Mononuclear cell (primary cell): ENCODE results near the gene TBC1D8. TPM values are rescaled to one million over a fixed set of nuclear protein-coding genes. Genes with fewer than 3 reads are reported as not detected.

Experiments used
- H3K27me3 ChIP-seq: 2 replicates; pipeline ENCODE4 v1.6.0; 2011; ENCODE audit warnings: low read length, control low read depth; ENCODE audit not compliant: insufficient read depth
- H3K4me1 ChIP-seq: 2 replicates; pipeline ENCODE4 v1.5.1; 2011; ENCODE audit warnings: mild to moderate bottlenecking, low read length, control low read depth; ENCODE audit not compliant: insufficient read depth
- H3K4me3 ChIP-seq: 2 replicates; pipeline ENCODE4 v1.5.1; 2011; ENCODE audit warnings: mild to moderate bottlenecking, low read length, moderate library complexity
- H3K9me3 ChIP-seq: 2 replicates; pipeline ENCODE4 v1.5.1; 2011; ENCODE audit warnings: low read depth, mild to moderate bottlenecking, control low read depth, low read length
- total RNA-seq: library from RNA; depleted of rRNA; stranded (reverse); fragments of >200 nt; gene quantifications from one replicate; pipeline ENCODE4 v1.2.3, GENCODE V29; 2012

TBC1D8 gene
- total RNA-seq, 1 donor, result 11.3 TPM

GRCh38 chr2:101150306-101151145 lies 656 bp downstream of the TBC1D8 start:
- Histone ChIP-seq H3K9me3 (no peaks in the 10 kb centered on the region), H3K4me3 (peak overlapping the region; percentile 50), H3K4me1 (peaks cover 31% of the 10 kb centered on the region), H3K27me3 (peaks cover under 1% of the 10 kb centered on the region)

- H3K9me3 ChIP-seq, result no peaks in the 10 kb centered on the region
- peaks cover 31% of the 10 kb centered on the region for H3K4me1 ChIP-seq
- peaks cover 4% of the 10 kb centered on the region for H3K27me3 ChIP-seq
- H3K4me3 ChIP-seq, result peak overlapping the region; percentile 50
These were observed 1.7 kb downstream of the TBC1D8 start for GRCh38 chr2:101149241-101150192.

- no peaks in the 10 kb centered on the region for H3K9me3 ChIP-seq
- H3K27me3 ChIP-seq, result peaks cover 4% of the 10 kb centered on the region
- no peak overlapping the region for H3K4me3 ChIP-seq
- H3K4me1 ChIP-seq, result peaks cover 31% of the 10 kb centered on the region
These were observed 2.4 kb downstream of the TBC1D8 start for GRCh38 chr2:101148777-101149176.

- Histone ChIP-seq H3K4me1 (peaks cover 31% of the 10 kb centered on the region), H3K9me3 (no peaks in the 10 kb centered on the region), H3K27me3 (peaks cover 6% of the 10 kb centered on the region), H3K4me3 (no peak overlapping the region)
These were observed 3.2 kb downstream of the TBC1D8 start for GRCh38 chr2:101147971-101148370.

- Histone ChIP-seq H3K9me3 (no peaks in the 10 kb centered on the region), H3K4me1 (peaks cover 22% of the 10 kb centered on the region), H3K4me3 (no peak overlapping the region)
These were observed 4.1 kb downstream of the TBC1D8 start for GRCh38 chr2:101147062-101147461.

GRCh38 chr2:101146535-101146934 lies 4.6 kb downstream of the TBC1D8 start:
- no peak overlapping the region for H3K4me3 ChIP-seq
- no peaks in the 10 kb centered on the region for H3K9me3 ChIP-seq
- H3K27me3 ChIP-seq, result peaks cover 6% of the 10 kb centered on the region
- H3K4me1 ChIP-seq, result peaks cover 17% of the 10 kb centered on the region

More at GRCh38 chr2:101147062-101147461, 4.1 kb downstream of the TBC1D8 start:
- peaks cover 6% of the 10 kb centered on the region for H3K27me3 ChIP-seq

GRCh38 chr2:101145406-101145805 lies 5.8 kb downstream of the TBC1D8 start:
- Histone ChIP-seq H3K9me3 (no peaks in the 10 kb centered on the region), H3K4me3 (no peak overlapping the region), H3K27me3 (peaks cover 6% of the 10 kb centered on the region), H3K4me1 (peaks cover 13% of the 10 kb centered on the region)

GRCh38 chr2:101142163-101142562 lies 9.0 kb downstream of the TBC1D8 start:
- peaks cover 6% of the 10 kb centered on the region for H3K27me3 ChIP-seq
- no peak overlapping the region for H3K4me3 ChIP-seq
- H3K4me1 ChIP-seq, result no peaks in the 10 kb centered on the region
- H3K9me3 ChIP-seq, result no peaks in the 10 kb centered on the region

- no peaks in the 10 kb centered on the region for H3K9me3 ChIP-seq
- H3K4me3 ChIP-seq, result no peak overlapping the region
- H3K27me3 ChIP-seq, result peaks cover 6% of the 10 kb centered on the region
- H3K4me1 ChIP-seq, result no peaks in the 10 kb centered on the region
These were observed 10.1 kb downstream of the TBC1D8 start for GRCh38 chr2:101140978-101141655.

GRCh38 chr2:101140237-101140636 lies 10.9 kb downstream of the TBC1D8 start:
- Histone ChIP-seq H3K4me1 (no peaks in the 10 kb centered on the region), H3K4me3 (no peak overlapping the region), H3K9me3 (no peaks in the 10 kb centered on the region), H3K27me3 (peaks cover 3% of the 10 kb centered on the region)

- Histone ChIP-seq H3K4me1 (peaks cover 1% of the 10 kb centered on the region), H3K27me3 (peaks cover 3% of the 10 kb centered on the region), H3K9me3 (no peaks in the 10 kb centered on the region), H3K4me3 (no peak overlapping the region)
These were observed 11.7 kb downstream of the TBC1D8 start for GRCh38 chr2:101139495-101139894.

- Histone ChIP-seq H3K4me1 (peaks cover 10% of the 10 kb centered on the region), H3K27me3 (no peaks in the 10 kb centered on the region), H3K4me3 (no peak overlapping the region), H3K9me3 (no peaks in the 10 kb centered on the region)
These were observed 15.5 kb downstream of the TBC1D8 start for GRCh38 chr2:101135412-101136296.

- H3K4me1 ChIP-seq, result peaks cover 10% of the 10 kb centered on the region
- no peaks in the 10 kb centered on the region for H3K9me3 ChIP-seq
- no peaks in the 10 kb centered on the region for H3K27me3 ChIP-seq
- no peak overlapping the region for H3K4me3 ChIP-seq
These were observed 17.6 kb downstream of the TBC1D8 start for GRCh38 chr2:101133492-101134100.

- Histone ChIP-seq H3K27me3 (no peaks in the 10 kb centered on the region), H3K9me3 (no peaks in the 10 kb centered on the region), H3K4me1 (peaks cover 15% of the 10 kb centered on the region), H3K4me3 (no peak overlapping the region)
These were observed 19.0 kb downstream of the TBC1D8 start for GRCh38 chr2:101132202-101132601.
